ENCODE data around the gene SERPINE1. TPM values are rescaled to one million over a fixed set of nuclear protein-coding genes. Genes with fewer than 3 reads are reported as not detected.

Gene SERPINE1
- total RNA-seq, 1 experiment from 2014 or later = 12.8 TPM

DNA sequence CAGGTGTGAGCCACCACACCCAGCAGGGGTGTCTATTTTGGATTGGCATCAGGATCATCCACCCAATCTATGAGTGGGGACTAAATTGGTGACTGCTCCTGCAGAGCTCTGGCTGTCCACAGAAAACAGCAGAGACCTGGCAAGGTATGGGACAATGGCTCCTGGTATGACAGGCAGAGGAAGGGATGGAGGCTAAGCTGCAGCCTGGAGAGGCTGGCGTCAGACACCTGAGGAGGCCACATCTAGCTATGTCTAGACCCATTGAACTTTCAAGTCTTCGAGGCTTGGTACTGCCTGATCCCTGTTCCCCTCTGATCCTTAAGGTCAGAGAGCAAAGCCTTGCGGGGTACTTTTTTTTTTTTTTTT is 3.2 kb upstream of the SERPINE1 start:
- no peak overlapping the region for H3K9ac ChIP-seq (ENCODE audit: low read length)
- ATAC-seq = no peak

More for the DNA sequence above, 3.2 kb upstream of the SERPINE1 start:
- no peaks in the 10 kb centered on the region for H3K79me2 ChIP-seq (ENCODE audit: insufficient read depth, low read length)
- no peak overlapping the region for H3K27ac ChIP-seq (ENCODE audit: low read depth, low read length)
- no peaks in the 10 kb centered on the region for H3K27me3 ChIP-seq (ENCODE audit: insufficient read depth, low read length)
- no TSS peak for BruUV-seq (replicated peaks)
- H3K4me2 ChIP-seq (ENCODE audit: low read length) = peak overlapping the region; percentile 1; the same call in 1 of the 2 replicates
- no peaks in the 10 kb centered on the region for H3K9me3 ChIP-seq (ENCODE audit: control insufficient read depth in 1 of 2, insufficient read depth in 1 of 2, low read depth in 1 of 2, low read length in 2 of 2)
- no peaks in the 10 kb centered on the region for H3K9me2 ChIP-seq (ENCODE audit: insufficient read depth)
- intact Hi-C loops (cut with micrococcal nuclease) = no loop called here
- H2AFZ ChIP-seq (ENCODE audit: low read depth, low read length, poor library complexity, severe bottlenecking) = no peak overlapping the region
- TF ChIP-seq YY1 (IDR thresholded peaks at IDR 0.05; ENCODE audit: extremely low read depth, insufficient replicate concordance, low read depth, low read length) (no peak), CEBPB (IDR thresholded peaks at IDR 0.05; ENCODE audit: low read depth) (no peak), POLR2AphosphoS5 (IDR thresholded peaks at IDR 0.05; ENCODE audit: low read depth, low read length) (no peak), SIN3A (IDR thresholded peaks at IDR 0.05; ENCODE audit: low read depth) (no peak), FOSL1 (IDR thresholded peaks at IDR 0.05; ENCODE audit: low read depth) (no peak), ZBTB33 (IDR thresholded peaks at IDR 0.05; ENCODE audit: extremely low read depth, insufficient replicate concordance, low read length) (no peak), POLR2A (IDR thresholded peaks at IDR 0.05; ENCODE audit: borderline replicate concordance, extremely low read depth, insufficient read depth, insufficient read length) (no peak), MAX (IDR thresholded peaks at IDR 0.05) (no peak)
- ChIA-PET POLR2A (interaction anchor here (0.7 to 2.8 kb wide), 2 partner anchors 14 to 186 kb away, joined by 4 to 8 read pairs; no protein-coding TSS in a partner anchor), RAD21 (ENCODE audit: low non-redundant PET in 1 of 2, low total read pairs in 2 of 2, uncharacterized antibody in 2 of 2, unreplicated experiment in 2 of 2) (no interaction called here), CTCF (interaction anchor here (1.5 to 2.2 kb wide), 3 partner anchors 14 to 46 kb away, joined by 3 to 13 read pairs (median 5); no protein-coding TSS in a partner anchor)
- peaks cover 63 to 99% of the 10 kb centered on the region in 2 experiments for H3K4me1 ChIP-seq (ENCODE audit: control insufficient read depth in 1 of 2, insufficient read depth in 2 of 2, low read length in 2 of 2)
- no peak overlapping the region for H3K4me3 ChIP-seq (replicated peaks in 1 of 2; ENCODE audit: low read depth in 1 of 2, low read length in 2 of 2)
- DNase-seq (ENCODE audit: low read depth, low spot score) = no peak
- H4K20me1 ChIP-seq (ENCODE audit: insufficient read depth) = no peaks in the 10 kb centered on the region
- no peaks in the 10 kb centered on the region for H3K36me3 ChIP-seq (ENCODE audit: control insufficient read depth in 1 of 2, insufficient read depth in 2 of 2, low read length in 2 of 2)
